SK-N-SH (cell line): ENCODE measurements around the gene CRYBG2.

Experiments used
- CHD2 ChIP-seq: fragments of 150-350 bp; IDR thresholded peaks from 2 replicates; pipeline ENCODE4 v1.6.1; 2018; ENCODE audit warnings: low read length; ENCODE audit not compliant: partially characterized antibody
- ELF1 ChIP-seq: IDR thresholded peaks from 2 replicates; pipeline ENCODE4 v1.4.0; 2012
- EP300 ChIP-seq, 2 experiments: IDR thresholded peaks; 2 replicates each; pipeline versions ENCODE4 v1.4.0 to v1.6.1; 2012; ENCODE audit warnings: borderline replicate concordance in 1 of 2, low read depth in 1 of 2, low read length in 1 of 2
- EZH2phosphoT487 ChIP-seq: fragments of 200-600 bp; sonication (generic); IDR thresholded peaks from 2 replicates; pipeline ENCODE4 v1.6.1; 2017; ENCODE audit warnings: low read depth, mixed run types, mild to moderate bottlenecking, antibody characterized with exemption, moderate library complexity, borderline replicate concordance
- POLR2AphosphoS5 ChIP-seq: IDR thresholded peaks from 2 replicates; pipeline ENCODE4 v1.6.1; 2012; ENCODE audit warnings: low read depth, low read length
- RFX5 ChIP-seq: IDR thresholded peaks from 2 replicates; pipeline ENCODE4 v1.6.1; 2012; ENCODE audit warnings: mild to moderate bottlenecking, improper control_type of control experiment, low read length
- SMC3 ChIP-seq: IDR thresholded peaks from 2 replicates; pipeline ENCODE4 v1.6.1; 2012; ENCODE audit warnings: low read depth, low read length, improper control_type of control experiment
- TAF1 ChIP-seq: IDR thresholded peaks from 2 replicates; pipeline ENCODE4 v1.6.1; 2012; ENCODE audit warnings: low read depth, mild to moderate bottlenecking, low read length, moderate library complexity, borderline replicate concordance
- TF ChIP-seq, protein P1 (sequence below): fragments of 200-600 bp; sonication (generic); IDR thresholded peaks from 2 replicates; pipeline ENCODE4 v1.6.1; 2017; ENCODE audit warnings: antibody characterized with exemption, mild to moderate bottlenecking, moderate library complexity

- no peak for TF ChIP-seq RFX5
- TF ChIP-seq, protein P1, sequence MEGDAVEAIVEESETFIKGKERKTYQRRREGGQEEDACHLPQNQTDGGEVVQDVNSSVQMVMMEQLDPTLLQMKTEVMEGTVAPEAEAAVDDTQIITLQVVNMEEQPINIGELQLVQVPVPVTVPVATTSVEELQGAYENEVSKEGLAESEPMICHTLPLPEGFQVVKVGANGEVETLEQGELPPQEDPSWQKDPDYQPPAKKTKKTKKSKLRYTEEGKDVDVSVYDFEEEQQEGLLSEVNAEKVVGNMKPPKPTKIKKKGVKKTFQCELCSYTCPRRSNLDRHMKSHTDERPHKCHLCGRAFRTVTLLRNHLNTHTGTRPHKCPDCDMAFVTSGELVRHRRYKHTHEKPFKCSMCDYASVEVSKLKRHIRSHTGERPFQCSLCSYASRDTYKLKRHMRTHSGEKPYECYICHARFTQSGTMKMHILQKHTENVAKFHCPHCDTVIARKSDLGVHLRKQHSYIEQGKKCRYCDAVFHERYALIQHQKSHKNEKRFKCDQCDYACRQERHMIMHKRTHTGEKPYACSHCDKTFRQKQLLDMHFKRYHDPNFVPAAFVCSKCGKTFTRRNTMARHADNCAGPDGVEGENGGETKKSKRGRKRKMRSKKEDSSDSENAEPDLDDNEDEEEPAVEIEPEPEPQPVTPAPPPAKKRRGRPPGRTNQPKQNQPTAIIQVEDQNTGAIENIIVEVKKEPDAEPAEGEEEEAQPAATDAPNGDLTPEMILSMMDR = no peak
- TF ChIP-seq CHD2 = no peak
- TF ChIP-seq EP300 (IDR thresholded peaks at IDR 0.05; ENCODE audit: borderline replicate concordance in 1 of 2, low read depth in 1 of 2, low read length in 1 of 2) = peak in 1 of 2 experiments; percentile 29; a peak in 2 of 4 replicates
- TF ChIP-seq EZH2phosphoT487 = no peak
- no peak for TF ChIP-seq ELF1
- TF ChIP-seq SMC3 = no peak
- peak; percentile 64; the same call in 1 of the 2 replicates for TF ChIP-seq POLR2AphosphoS5
- TF ChIP-seq TAF1 = no peak
Observed at GRCh38 chr1:26378088-26378878, 24.4 kb upstream of the CRYBG2 start.
